HG02759 (cell line): ENCODE results near the gene CLCNKA.
"Not testable (repeated sequence)": the region's sequence is repeated elsewhere in the genome, so short reads cannot be mapped to it uniquely, and the experiment has no call there.

Experiments used
- ATAC-seq: cut with Tn5 transposase; IDR thresholded peaks from one replicate; pipeline ENCODE4 v1.9.1; 2021; ENCODE audit warnings: mild to moderate bottlenecking, moderate library complexity; ENCODE audit not compliant: unreplicated experiment

Gene CLCNKA

DNA sequence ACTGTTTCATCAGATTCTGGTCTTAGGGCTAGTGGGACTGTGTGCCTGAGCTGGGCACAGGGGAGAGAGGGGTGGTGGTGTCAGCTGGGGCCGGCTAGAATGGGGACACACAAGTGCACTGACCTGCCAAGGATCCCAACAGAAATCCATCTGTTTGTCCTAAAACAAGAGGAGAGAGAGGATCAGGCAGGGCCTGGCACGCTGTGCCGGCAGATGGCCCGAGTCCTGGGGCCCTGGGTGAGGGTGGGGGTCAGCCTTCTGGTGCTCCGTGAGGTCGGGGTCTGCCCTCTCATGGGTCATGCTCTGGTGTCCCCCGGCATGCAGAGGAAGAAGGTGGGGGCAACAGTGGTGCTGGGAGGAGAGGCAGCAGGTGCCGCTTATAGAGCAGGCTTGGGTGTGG is 18.0 kb downstream of the CLCNKA start:
- not testable (repeated sequence) for ATAC-seq

- ATAC-seq, result no peak
Measured at GRCh38 chr1:16041200-16041599, 19.4 kb downstream of the CLCNKA start.

- ATAC-seq, result no peak
Measured at GRCh38 chr1:16042096-16042495, 20.3 kb downstream of the CLCNKA start.

GRCh38 chr1:16042654-16043053 is 20.8 kb downstream of the CLCNKA start:
- not testable (repeated sequence) for ATAC-seq

GRCh38 chr1:16043521-16043920 is 21.7 kb downstream of the CLCNKA start, which contains the start of gene CLCNKB:
CLCNKB (plus strand) TSS chr1:16043782; CDS start chr1:16044493, 711 bp downstream.
- ATAC-seq, result no peak

GRCh38 chr1:16043950-16044349 is 22.1 kb downstream of the CLCNKA start:
- ATAC-seq, result no peak

- no peak for ATAC-seq
Measured at GRCh38 chr1:16046842-16047241, 25.0 kb downstream of the CLCNKA start.

DNA sequence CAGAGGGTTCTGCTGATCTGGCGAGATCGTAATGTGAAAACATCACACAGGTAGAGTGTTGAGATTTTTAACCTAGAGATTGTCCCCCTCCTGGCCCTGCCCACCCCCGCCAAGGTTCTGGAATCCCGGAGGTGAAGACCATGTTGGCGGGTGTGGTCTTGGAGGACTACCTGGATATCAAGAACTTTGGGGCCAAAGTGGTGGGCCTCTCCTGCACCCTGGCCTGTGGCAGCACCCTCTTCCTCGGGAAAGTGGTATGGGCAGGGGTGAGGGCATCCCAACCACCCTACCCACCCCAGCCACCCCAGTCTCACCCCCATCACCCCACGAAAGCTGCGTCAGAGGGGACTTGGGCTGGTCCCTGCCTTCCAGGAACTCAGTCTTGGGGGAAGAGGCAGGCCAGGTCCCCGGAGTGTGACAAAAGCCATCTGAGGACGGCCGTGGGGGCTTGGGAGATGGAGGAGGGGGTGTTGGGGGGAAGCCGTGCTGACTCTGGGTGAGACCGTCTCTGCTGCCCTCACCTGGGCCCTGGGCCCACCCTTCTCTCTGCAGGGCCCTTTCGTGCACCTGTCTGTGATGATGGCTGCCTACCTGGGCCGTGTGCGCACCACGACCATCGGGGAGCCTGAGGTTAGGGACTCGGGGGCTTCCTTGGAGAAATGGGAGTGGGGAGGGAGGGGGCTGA is 26.1 kb downstream of the CLCNKA start:
- no peak for ATAC-seq

GRCh38 chr1:16048573-16049189 is 26.8 kb downstream of the CLCNKA start:
- no peak for ATAC-seq

DNA sequence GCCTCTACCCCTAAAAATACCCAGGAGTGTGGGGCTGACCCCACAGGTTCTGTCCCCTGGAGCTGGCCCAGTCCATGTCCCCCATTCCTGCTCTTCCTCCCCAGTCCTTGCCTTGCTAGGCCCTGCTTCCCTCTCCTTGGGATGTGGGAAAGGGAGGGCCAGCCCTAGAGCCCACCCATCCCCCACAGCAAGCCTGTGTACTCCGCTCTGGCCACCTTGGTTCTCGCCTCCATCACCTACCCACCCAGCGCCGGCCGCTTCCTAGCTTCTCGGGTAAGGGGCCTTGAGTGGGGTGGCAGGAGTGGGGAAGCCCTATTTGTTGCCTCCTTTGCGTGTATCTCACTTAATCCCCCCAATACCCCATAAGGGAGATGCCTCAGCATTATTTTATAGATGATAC is 28.5 kb downstream of the CLCNKA start:
- no peak for ATAC-seq

GRCh38 chr1:16051039-16051438 is 29.2 kb downstream of the CLCNKA start:
- ATAC-seq, result no peak

GRCh38 chr1:16051949-16052348 is 30.1 kb downstream of the CLCNKA start:
- ATAC-seq, result not testable (repeated sequence)

GRCh38 chr1:16053781-16054502 is 32.1 kb downstream of the CLCNKA start:
- ATAC-seq, result no peak

DNA sequence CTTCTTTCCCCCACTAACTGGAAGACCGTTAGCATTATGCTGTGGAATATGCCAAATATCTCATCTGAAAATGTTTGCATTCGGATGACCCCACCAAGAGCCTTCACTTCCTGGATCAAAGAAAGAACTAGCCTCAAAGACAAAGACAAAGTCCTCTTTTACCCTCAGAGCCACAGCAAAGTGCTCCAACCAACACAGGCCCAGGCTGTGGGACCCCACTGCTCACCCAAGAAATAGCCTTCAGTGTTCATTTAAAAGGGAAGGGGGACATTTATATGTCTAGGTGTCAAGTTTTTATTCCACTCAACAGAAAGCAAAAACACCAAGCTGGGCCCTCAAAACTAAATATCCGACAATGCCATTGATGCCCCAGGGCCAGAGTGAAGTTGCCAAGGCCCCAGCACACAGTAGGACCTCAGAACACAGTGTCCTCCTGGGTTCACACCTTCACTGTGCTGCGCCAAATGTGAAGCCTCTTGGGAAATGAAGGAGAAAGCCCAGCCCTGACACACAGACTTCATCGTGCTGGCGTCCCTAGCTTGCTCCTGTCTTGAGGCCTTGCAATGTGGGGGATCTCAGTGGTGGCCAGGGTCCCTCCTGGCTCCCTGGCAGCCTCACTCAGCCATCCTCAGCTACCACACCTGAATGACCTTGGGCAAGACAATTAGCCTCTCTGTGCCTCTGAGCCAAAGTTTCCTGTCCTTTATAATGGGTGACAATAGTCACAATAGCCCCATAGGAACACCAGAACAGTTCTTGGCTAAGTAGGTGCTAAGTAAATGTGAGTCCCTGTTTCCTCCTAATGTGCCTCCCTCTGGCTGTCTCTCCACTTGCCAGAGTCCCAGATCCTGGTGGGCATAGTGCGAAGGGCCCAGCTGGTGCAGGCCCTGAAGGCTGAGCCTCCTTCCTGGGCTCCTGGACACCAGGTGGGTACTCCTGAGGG is 33.0 kb downstream of the CLCNKA start:
- ATAC-seq, result no peak

DNA sequence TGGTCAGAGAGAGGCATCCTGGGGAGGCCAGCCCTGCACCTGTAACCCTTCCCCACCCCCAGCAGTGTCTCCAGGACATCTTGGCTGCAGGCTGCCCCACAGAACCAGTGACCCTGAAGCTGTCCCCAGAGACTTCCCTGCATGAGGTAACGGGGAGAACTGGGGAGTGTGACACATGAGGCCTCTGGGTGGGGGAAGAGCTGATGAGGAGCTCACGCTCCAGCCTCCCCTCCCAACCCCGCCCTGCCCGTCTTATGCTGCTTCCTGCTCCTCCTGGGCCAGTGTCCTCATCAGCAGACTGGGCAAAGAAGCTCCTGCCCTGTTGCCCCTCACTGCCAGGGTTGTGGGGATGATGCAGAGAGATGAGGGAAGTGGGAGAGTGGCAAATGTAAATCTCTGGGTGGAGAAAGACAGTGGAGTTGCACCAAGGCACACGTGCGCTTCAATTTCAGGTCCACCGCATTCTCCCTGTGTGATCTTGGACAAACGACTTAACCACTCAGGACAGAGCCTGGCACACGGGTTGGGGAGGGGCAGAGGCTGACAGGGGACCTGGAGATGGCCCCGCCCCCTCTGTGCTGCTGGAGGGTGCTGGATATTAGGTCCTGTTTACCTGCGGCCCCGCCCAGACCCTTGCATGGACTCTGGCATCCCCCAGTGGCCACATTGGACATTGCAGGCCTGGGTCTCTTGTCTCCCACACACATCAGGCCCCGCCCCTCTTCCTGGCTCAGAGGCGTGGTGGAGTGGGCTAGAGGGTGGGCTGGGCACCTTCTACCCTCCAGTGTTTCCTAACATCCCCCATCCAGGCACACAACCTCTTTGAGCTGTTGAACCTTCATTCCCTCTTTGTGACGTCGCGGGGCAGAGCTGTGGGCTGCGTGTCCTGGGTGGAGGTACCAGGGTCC is 34.0 kb downstream of the CLCNKA start:
- peak; percentile 70 for ATAC-seq

- not testable (repeated sequence) for ATAC-seq
Measured at GRCh38 chr1:16056521-16056912, 34.7 kb downstream of the CLCNKA start.

DNA sequence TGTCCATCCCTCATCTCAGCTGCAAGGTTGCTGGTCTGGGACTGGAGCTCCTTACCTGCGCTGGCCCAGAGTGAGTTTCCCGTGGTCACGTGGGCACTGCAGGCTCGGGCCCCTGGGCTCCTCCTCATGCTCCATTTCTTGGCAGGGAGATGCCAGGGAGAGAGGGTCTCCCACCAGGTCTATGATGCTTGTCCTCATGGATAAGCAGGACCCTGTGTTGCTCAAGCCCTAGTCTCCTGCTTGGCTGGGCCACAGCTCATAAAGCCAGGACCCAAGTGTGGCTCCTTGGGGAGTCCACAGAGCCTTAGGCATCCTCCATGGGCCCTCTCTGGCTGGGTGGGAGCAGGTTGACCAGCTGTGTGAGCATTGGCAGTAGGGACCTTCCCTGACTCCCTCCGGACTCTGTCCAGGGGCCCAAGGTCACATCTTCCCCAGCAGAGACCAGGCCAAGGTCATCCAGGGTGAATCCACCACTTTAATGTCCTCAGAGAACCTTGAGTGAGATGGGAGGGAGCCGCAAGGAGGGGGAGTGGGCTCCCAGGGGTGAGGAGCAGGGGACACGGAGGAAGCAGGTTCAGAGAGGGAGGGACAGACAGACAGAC is 35.6 kb downstream of the CLCNKA start:
- ATAC-seq, result not testable (repeated sequence)

- ATAC-seq, result not testable (repeated sequence)
Measured at GRCh38 chr1:16058394-16059120, 36.7 kb downstream of the CLCNKA start.

DNA sequence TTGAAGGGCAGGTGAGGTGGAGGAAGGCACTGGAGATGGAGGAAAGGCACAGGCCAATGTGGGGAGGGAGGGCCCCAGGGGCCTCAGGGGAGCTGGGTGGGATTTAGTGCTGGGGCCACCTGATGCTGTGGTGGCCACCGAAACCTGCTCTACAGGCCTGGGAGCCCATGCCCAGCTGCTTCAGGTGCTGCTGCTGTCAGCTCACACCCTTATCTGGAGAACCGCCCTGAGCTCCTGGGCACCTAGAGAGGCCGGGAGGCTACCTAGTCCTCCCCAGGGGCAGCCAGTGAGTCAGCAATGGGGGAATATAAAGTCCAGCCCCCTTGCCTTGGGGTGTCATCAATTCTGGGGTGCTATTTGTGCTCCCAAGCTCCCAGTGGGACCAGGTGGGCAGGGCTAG is 39.4 kb downstream of the CLCNKA start:
- no peak for ATAC-seq
